Osteoblast (primary cell): ENCODE measurements around the gene SCYGR1. TPM values are rescaled to one million over a fixed set of nuclear protein-coding genes. Genes with fewer than 3 reads are reported as not detected.

Experiments
- DNase-seq: peaks from one replicate; pipeline ENCODE4 v3.0.0; 2011; ENCODE audit warnings: low spot score, mixed read lengths; ENCODE audit not compliant: insufficient read length; ENCODE audit errors: missing footprints
- H2AFZ ChIP-seq: 2 replicates; pipeline ENCODE4 v1.6.0; 2011; ENCODE audit warnings: mild to moderate bottlenecking, low read length
- H3K27ac ChIP-seq: 2 replicates; pipeline ENCODE4 v1.5.1; 2011; ENCODE audit warnings: mild to moderate bottlenecking, low read depth, low read length, moderate library complexity
- H3K27me3 ChIP-seq: 2 replicates; pipeline ENCODE4 v1.6.0; 2012; ENCODE audit warnings: mild to moderate bottlenecking, control low read depth, inconsistent platforms, low read length, moderate library complexity; ENCODE audit not compliant: insufficient read depth
- H3K36me3 ChIP-seq: 2 replicates; pipeline ENCODE4 v1.5.1; 2011; ENCODE audit warnings: mild to moderate bottlenecking, low read length, control low read depth, moderate library complexity; ENCODE audit not compliant: insufficient read depth
- H3K4me1 ChIP-seq: 2 replicates; pipeline ENCODE4 v1.5.1; 2011; ENCODE audit warnings: mild to moderate bottlenecking, low read length, control low read depth, moderate library complexity; ENCODE audit not compliant: insufficient read depth
- H3K4me2 ChIP-seq: 2 replicates; pipeline ENCODE4 v1.6.0; 2011; ENCODE audit warnings: mild to moderate bottlenecking, low read length; ENCODE audit not compliant: insufficient read depth
- H3K4me3 ChIP-seq: fragments of 200-600 bp; sonication (generic); 3 replicates; pipeline ENCODE4 v1.5.1; 2012; ENCODE audit warnings: mild to moderate bottlenecking, low read length, inconsistent platforms; ENCODE audit not compliant: insufficient read depth
- H3K79me2 ChIP-seq: 2 replicates; pipeline ENCODE4 v1.6.0; 2012; ENCODE audit warnings: mild to moderate bottlenecking, low read length, control low read depth, inconsistent platforms; ENCODE audit not compliant: insufficient read depth
- H3K9me3 ChIP-seq: 2 replicates; pipeline ENCODE4 v1.5.1; 2011; ENCODE audit warnings: low read depth, low read length, control low read depth
- H4K20me1 ChIP-seq: 2 replicates; pipeline ENCODE4 v1.6.0; 2012; ENCODE audit warnings: mild to moderate bottlenecking, low read length, control low read depth; ENCODE audit not compliant: insufficient read depth
- total RNA-seq: library from RNA; depleted of rRNA; stranded (reverse); fragments of >200 nt; gene quantifications from 2 replicates; pipeline ENCODE4 v1.2.3, GENCODE V29; 2012
- TF ChIP-seq, protein P1 (sequence below): IDR thresholded peaks from 2 replicates; pipeline ENCODE4 v1.5.1; 2011; ENCODE audit warnings: mild to moderate bottlenecking, low read depth, low read length, moderate library complexity; ENCODE audit errors: extremely low read depth

SCYGR1 gene
- total RNA-seq, 1 donor = not detected

DNA sequence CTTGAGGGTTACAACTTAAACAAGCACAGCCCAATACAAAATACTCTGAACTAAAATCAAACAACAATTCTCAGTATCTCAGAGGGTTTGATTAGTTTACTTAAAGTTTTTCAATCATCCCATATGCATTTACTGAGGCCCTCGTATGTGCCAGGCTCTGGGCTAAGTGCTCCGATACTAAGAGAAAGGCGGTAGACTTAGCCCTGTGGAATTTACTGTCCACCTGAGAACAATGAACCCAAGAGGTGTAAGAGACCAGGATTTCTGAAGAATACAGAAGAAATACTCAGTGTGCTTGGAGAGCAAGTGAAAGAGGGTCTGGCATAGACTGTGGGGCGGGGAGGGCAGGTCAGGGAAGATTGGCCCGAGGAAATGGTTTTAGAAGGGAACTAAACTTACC is 25.1 kb upstream of the SCYGR1 start:
- DNase-seq = no peak
- no peaks in the 10 kb centered on the region for H3K79me2 ChIP-seq

DNA sequence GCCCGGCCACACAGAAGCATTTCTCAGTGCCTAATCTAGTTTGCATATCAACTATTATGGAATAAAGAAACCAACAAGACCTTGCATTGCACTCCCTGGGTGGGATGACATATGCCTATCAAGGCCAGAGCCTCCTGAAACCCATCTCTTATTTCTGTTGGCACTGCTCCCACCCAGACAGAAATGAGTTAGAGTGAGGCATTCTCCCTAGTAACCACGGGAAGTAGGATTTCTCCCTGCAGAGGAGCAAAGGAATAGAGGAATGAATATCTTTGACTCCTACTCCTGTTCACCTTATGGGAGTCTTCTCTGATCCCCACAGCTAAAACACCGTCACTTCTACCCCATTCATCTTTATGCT is 24.2 kb upstream of the SCYGR1 start:
- H3K4me3 ChIP-seq = no peak overlapping the region
- DNase-seq = no peak
- no peaks in the 10 kb centered on the region for H3K9me3 ChIP-seq

More for the DNA sequence above, 25.1 kb upstream of the SCYGR1 start:
- Histone ChIP-seq H3K36me3 (no peaks in the 10 kb centered on the region), H3K27me3 (no peaks in the 10 kb centered on the region), H3K27ac (no peak overlapping the region), H3K4me2 (no peak overlapping the region), H3K4me3 (no peak overlapping the region), H3K4me1 (peaks cover 34% of the 10 kb centered on the region), H4K20me1 (no peaks in the 10 kb centered on the region), H2AFZ (no peak overlapping the region), H3K9me3 (no peaks in the 10 kb centered on the region)
- TF ChIP-seq, protein P1, sequence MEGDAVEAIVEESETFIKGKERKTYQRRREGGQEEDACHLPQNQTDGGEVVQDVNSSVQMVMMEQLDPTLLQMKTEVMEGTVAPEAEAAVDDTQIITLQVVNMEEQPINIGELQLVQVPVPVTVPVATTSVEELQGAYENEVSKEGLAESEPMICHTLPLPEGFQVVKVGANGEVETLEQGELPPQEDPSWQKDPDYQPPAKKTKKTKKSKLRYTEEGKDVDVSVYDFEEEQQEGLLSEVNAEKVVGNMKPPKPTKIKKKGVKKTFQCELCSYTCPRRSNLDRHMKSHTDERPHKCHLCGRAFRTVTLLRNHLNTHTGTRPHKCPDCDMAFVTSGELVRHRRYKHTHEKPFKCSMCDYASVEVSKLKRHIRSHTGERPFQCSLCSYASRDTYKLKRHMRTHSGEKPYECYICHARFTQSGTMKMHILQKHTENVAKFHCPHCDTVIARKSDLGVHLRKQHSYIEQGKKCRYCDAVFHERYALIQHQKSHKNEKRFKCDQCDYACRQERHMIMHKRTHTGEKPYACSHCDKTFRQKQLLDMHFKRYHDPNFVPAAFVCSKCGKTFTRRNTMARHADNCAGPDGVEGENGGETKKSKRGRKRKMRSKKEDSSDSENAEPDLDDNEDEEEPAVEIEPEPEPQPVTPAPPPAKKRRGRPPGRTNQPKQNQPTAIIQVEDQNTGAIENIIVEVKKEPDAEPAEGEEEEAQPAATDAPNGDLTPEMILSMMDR = no peak

DNA sequence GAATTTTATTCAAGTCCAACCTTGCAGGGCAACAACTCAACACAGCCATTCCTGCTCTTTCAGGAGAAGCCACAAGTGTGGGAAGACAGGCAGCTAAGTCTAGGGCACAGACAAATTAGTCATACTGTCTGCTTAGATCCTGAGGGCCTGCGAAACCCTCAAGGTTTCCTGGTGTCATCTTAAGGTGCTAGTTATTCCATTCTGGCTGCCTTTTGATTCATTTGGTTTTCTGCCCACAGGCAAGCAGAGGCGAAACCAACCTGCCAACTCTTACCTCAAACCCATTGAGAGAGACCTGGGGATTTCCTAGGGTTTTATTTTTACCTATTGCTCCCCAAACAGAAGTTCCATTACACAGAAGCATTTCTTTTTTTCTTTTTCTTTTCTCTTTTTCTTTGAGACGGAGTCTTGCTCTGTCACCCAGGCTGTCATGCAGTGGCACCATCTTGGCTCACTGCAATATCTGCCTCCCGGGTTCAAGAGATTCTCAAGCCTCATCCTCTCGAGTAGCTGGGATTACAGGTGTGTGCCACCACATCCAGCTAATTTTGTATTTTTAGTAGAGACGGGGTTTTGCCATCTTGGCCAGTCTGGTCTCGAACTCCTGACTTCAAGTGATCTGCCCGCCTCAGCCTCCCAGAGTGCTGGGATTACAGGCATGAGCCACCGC is 23.7 kb upstream of the SCYGR1 start:
- H3K4me2 ChIP-seq = no peak overlapping the region

More for the DNA sequence above, 24.2 kb upstream of the SCYGR1 start:
- peaks cover 35% of the 10 kb centered on the region for H3K4me1 ChIP-seq
- no peak overlapping the region for H2AFZ ChIP-seq
- no peaks in the 10 kb centered on the region for H3K79me2 ChIP-seq
- TF ChIP-seq, protein P1 = no peak
- H3K36me3 ChIP-seq = no peaks in the 10 kb centered on the region
- no peaks in the 10 kb centered on the region for H3K27me3 ChIP-seq
- no peak overlapping the region for H3K4me2 ChIP-seq
- H4K20me1 ChIP-seq = no peaks in the 10 kb centered on the region
- H3K27ac ChIP-seq = no peak overlapping the region

DNA sequence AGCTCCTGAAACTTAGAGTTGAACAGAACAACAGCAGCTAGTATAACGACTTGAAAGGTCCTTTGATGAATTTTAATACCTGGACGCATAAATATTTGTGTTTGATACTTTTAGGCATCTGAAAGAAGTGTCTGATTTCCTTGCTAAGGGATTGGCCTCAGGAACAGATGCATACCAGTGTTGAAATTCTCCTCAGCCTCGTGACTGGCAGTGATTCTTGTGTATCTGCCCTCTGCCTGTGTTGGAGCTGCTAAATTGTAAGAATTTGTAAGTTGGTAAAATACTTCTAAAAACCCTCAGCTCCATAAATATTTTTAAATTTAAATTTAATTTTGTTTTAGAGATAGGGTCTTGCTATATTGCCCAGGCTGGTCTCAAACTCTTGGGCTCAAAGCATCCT is 22.4 kb upstream of the SCYGR1 start:
- Histone ChIP-seq H3K27ac (no peak overlapping the region), H3K4me2 (no peak overlapping the region), H3K9me3 (no peaks in the 10 kb centered on the region), H3K4me3 (no peak overlapping the region), H3K4me1 (peaks cover 34% of the 10 kb centered on the region), H3K27me3 (no peaks in the 10 kb centered on the region), H4K20me1 (no peaks in the 10 kb centered on the region), H2AFZ (no peak overlapping the region), H3K79me2 (no peaks in the 10 kb centered on the region), H3K36me3 (no peaks in the 10 kb centered on the region)
- no peak for DNase-seq
- TF ChIP-seq, protein P1 = no peak

More for the DNA sequence above, 23.7 kb upstream of the SCYGR1 start:
- no peak for DNase-seq
- Histone ChIP-seq H3K4me1 (peaks cover 40% of the 10 kb centered on the region), H2AFZ (no peak overlapping the region), H4K20me1 (no peaks in the 10 kb centered on the region), H3K27me3 (no peaks in the 10 kb centered on the region), H3K79me2 (no peaks in the 10 kb centered on the region), H3K4me3 (no peak overlapping the region), H3K9me3 (no peaks in the 10 kb centered on the region), H3K36me3 (no peaks in the 10 kb centered on the region), H3K27ac (no peak overlapping the region)
- TF ChIP-seq, protein P1 = no peak
